ENCODE data around the gene SGTA.

SGTA gene

DNA sequence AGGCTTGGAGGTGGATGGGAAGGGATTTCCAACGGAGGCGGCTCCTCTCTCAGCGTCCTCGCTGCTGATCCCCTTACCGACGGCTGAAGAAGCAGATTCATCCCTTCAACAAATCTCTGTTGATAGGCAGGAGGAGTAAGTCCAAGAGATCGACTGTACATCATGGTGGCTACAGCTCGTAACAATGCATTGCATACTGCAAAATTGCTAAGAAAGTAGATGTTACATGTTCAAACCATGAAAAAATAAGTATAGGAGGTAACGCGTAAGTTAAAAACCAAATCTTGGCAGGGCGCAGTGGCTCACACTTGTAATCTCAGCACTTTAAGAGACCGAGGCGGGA is 42.8 kb downstream of the SGTA start:
- DNase-seq (no peak), ATAC-seq (no peak)
- Mint-ChIP-seq H3K4me3 (peak overlapping the region; percentile 92), H3K27ac (no peak overlapping the region), H3K4me1 (peaks cover 13% of the 10 kb centered on the region), H3K36me3 (ENCODE audit: low read depth) (peaks cover 23% of the 10 kb centered on the region), H3K27me3 (peaks cover 3% of the 10 kb centered on the region), H3K9me3 (no peaks in the 10 kb centered on the region)

DNA sequence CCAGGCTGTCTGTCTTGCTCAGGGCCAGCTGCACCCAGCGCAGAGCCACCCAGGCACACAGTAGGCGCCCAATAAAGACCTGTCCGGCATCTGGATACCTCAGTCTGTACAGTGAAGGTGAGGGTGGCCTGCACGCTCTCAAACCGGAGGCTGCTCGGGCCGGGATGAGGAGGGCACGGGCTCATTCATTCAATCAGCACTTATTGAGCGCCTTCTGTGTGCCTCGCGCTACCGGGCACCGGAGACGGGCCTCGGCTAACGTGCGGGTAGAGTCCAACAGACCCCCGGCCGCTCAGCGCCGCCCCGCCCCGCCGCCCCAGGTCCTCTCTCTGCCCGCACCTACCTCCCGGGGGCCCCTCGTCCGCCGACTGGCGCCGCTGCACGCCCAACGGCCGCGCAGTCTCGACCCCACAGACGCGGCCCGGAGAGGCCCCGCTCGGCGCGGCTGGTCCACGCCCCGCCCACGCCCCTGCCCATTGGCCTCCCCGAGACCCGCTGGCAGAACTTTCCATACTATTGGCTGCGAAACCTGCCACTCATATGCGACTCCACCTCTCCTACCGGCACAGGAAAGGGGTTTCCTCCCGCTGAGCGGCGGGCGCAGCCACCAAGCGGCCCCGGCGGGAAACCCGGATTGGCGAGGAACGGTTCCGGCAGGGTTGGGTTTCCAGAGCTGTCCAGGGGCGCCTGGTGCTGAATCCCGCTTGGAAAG is 43.3 kb downstream of the SGTA start, which contains the start of gene SLC39A3:
Gene SLC39A3, minus strand, starts transcription at position 416 of the 712 bp plus-strand sequence. CDS start 2,760 bp downstream, outside the sequence.
- Mint-ChIP-seq H3K4me1 (peaks cover 13% of the 10 kb centered on the region), H3K9me3 (no peaks in the 10 kb centered on the region), H3K4me3 (peak within 1 kb of the TSS; percentile 92), H3K36me3 (ENCODE audit: low read depth) (peaks cover 27% of the 10 kb centered on the region), H3K27ac (peak within 1 kb of the TSS; percentile 84), H3K27me3 (peaks cover 3% of the 10 kb centered on the region)
- DNase-seq (peak; percentile 99), ATAC-seq (peak; percentile 97)

DNA sequence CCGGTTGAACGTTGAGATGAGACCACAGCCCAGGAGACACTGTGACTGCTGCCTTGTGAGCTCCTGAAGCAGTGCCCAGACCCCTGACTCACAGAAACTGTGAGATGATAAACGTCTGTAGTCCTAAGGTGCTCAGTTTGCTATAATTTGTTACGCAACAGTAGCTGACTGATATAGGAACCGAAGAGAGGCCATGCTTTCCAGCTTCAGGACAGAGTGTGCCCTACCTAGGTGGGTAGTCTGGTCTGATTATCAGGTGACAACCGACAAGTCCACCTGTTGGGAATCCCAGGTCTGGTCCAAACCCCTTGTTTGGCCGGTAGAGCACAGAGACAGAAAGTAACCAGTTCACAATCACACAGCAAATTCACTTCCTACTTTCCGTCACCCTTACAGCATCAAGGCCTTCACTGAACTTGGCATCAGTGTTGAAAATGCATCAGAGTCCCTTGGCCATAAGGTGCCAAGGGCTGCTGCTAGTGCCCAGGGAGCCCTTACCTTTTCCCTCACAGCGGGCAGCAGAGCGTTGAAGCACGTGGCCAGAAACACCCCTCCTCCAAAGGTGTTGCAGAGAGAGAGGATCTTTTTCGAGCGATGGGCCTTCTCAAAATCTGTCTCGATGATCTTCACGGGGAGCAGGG is 46.4 kb downstream of the SGTA start:
- peaks cover 13% of the 10 kb centered on the region for H3K4me1 Mint-ChIP-seq
- H3K27me3 Mint-ChIP-seq: peaks cover under 1% of the 10 kb centered on the region
- H3K9me3 Mint-ChIP-seq: no peaks in the 10 kb centered on the region
- H3K4me3 Mint-ChIP-seq: no peak overlapping the region
- peaks cover 28% of the 10 kb centered on the region for H3K36me3 Mint-ChIP-seq (ENCODE audit: low read depth)
- DNase-seq (no peak), ATAC-seq (no peak)
- H3K27ac Mint-ChIP-seq: no peak overlapping the region

DNA sequence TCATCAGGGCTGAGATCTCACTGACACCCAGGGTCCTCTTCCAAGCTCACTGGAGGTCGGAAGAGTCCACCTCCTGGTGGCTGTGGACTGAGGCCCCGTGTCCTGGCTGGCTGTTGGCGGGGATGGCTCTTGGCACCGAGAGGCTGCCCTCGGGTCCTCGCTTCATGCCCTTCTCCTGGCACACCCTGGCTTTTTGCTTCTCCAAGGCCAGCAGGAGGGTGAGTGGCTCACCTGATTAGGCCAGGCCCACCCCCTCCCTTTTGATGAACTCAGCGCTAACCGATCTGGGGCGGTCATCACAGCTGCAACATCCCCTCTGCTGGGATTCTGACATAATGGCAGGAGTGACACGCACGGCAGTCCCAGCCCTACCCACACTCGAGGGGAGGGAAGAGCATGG is 47.7 kb downstream of the SGTA start:
- Mint-ChIP-seq H3K27me3 (no peaks in the 10 kb centered on the region), H3K9me3 (no peaks in the 10 kb centered on the region), H3K36me3 (ENCODE audit: low read depth) (peaks cover 28% of the 10 kb centered on the region), H3K27ac (no peak overlapping the region), H3K4me1 (peaks cover 13% of the 10 kb centered on the region), H3K4me3 (no peak overlapping the region)
- ATAC-seq (no peak), DNase-seq (no peak)

DNA sequence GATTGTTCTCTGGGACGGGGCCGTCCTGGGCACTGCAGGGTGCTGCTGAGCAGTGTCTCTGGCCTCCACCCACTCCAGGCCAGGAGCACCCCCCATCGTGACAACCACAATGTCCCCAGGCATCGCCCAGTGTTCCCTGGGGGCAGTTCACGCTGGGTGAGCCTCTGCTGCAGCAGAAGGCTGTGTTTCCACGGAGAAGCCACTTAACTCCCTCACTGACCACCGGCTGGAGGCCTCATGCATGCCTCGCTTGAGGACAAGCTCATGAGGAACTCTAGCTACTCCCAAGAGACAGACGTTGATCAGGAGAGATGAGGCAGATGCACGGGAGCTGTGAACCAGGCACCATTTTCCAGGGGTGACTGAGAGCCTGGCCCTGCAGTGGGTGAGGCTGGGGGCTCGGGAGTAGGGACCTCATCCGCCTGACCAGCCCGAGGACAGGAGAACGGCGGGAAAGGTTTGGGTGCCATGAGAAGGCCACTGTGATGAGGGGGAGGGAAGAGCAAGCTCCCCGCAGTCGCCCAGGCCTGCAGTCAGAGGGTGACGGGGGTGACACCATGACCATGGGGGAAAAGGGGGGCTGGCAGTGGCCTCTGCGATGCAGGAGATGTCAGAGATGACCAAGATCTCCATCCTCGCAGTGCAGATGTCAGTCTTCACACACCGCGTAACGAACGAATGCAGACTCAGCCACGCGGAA is 48.3 kb downstream of the SGTA start:
- Mint-ChIP-seq H3K36me3 (ENCODE audit: low read depth) (peaks cover 28% of the 10 kb centered on the region), H3K4me3 (no peak overlapping the region), H3K27me3 (no peaks in the 10 kb centered on the region), H3K9me3 (no peaks in the 10 kb centered on the region), H3K4me1 (peaks cover 9% of the 10 kb centered on the region), H3K27ac (no peak overlapping the region)
- no peak for DNase-seq
- ATAC-seq: no peak

DNA sequence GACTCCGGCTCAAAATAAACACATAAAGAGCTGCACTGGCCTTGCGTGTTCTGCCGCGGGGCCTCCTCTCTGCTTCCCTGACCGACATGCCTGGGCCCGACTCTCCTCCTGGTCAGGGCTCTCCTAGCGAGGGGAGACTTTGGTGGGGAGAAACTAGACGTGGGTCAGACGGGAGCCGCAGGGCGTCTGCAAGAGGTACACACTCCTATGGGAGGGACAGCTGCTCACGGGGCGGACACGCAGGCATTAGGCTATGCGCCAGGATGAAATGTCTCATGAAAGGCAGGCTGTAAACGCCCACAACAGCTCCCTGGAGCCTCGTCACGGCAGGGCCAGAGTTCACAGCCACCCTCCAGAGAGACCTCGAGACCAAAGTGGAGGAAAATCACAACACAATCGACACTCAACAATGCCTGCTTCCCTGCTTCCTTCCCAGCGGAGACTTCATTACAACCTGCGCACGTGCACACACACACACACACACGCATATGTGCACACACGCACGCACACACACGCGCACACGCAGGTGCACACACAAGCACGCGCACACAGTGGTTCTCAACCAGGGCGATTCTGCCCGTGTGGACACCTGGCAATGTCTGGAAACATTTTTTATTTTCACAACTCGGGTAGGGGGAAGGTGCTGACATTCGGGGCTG is 49.0 kb downstream of the SGTA start:
- no peaks in the 10 kb centered on the region for H3K9me3 Mint-ChIP-seq
- no peaks in the 10 kb centered on the region for H3K27me3 Mint-ChIP-seq
- H3K36me3 Mint-ChIP-seq (ENCODE audit: low read depth): peaks cover 24% of the 10 kb centered on the region
- H3K27ac Mint-ChIP-seq: no peak overlapping the region
- no peak overlapping the region for H3K4me3 Mint-ChIP-seq
- DNase-seq: no peak
- H3K4me1 Mint-ChIP-seq: peaks cover 6% of the 10 kb centered on the region
- no peak for ATAC-seq

DNA sequence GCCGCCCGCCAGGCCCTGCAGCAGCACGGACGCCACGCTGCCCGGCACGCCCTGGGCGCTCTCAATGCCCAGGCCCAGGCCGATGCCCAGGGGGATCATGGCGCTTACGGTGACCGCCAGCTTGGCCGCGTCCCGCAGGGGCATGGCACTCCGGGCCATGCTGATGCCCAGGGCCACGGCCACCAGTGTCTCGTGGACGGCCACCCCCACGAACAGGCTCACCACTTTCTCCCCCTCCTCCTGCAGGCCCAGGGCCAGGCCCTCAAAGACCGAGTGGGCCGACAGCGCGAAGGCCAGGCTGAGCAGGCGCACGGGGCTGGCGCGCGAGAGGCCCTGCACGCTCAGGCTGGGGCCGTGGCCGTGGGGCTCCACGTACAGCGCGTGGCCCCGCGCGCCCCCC is 50.2 kb downstream of the SGTA start:
- no peaks in the 10 kb centered on the region for H3K9me3 Mint-ChIP-seq
- no peak for DNase-seq
- no peak overlapping the region for H3K4me3 Mint-ChIP-seq
- no peaks in the 10 kb centered on the region for H3K4me1 Mint-ChIP-seq
- no peaks in the 10 kb centered on the region for H3K27me3 Mint-ChIP-seq
- H3K36me3 Mint-ChIP-seq (ENCODE audit: low read depth): peaks cover 18% of the 10 kb centered on the region
- no peak overlapping the region for H3K27ac Mint-ChIP-seq
- ATAC-seq: no peak

DNA sequence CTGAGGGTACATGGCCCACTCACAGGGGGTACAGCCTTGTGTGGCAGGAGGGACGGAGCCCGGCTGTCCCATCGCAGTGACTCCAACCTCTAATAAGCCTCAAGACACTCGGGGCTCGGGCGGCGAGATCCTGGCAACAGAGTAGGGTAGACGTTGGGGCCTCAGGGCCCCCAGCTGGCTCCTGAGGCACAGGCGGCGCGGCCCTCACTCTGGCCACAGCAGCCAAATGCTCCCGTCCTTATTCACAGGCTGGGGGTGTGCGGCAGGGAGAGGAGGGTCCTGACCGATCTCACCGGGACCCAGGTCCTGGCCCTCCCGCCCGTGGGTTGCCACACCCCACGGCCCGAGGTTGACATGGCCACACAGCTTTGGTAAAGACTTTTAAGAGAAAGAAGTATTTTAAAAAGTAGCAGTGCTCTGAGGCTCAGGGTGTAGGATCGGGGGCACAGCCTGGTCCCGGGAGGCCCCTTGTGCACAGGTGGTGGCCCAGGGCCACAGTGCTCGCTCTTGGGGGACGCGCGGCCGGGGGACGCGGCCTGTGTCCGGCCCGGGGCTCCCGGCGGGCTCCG is 50.8 kb downstream of the SGTA start:
- no peak for DNase-seq
- no peaks in the 10 kb centered on the region for H3K4me1 Mint-ChIP-seq
- no peak for ATAC-seq
- H3K27me3 Mint-ChIP-seq: no peaks in the 10 kb centered on the region
- H3K4me3 Mint-ChIP-seq: no peak overlapping the region
- peaks cover 18% of the 10 kb centered on the region for H3K36me3 Mint-ChIP-seq (ENCODE audit: low read depth)
- no peak overlapping the region for H3K27ac Mint-ChIP-seq
- no peaks in the 10 kb centered on the region for H3K9me3 Mint-ChIP-seq

DNA sequence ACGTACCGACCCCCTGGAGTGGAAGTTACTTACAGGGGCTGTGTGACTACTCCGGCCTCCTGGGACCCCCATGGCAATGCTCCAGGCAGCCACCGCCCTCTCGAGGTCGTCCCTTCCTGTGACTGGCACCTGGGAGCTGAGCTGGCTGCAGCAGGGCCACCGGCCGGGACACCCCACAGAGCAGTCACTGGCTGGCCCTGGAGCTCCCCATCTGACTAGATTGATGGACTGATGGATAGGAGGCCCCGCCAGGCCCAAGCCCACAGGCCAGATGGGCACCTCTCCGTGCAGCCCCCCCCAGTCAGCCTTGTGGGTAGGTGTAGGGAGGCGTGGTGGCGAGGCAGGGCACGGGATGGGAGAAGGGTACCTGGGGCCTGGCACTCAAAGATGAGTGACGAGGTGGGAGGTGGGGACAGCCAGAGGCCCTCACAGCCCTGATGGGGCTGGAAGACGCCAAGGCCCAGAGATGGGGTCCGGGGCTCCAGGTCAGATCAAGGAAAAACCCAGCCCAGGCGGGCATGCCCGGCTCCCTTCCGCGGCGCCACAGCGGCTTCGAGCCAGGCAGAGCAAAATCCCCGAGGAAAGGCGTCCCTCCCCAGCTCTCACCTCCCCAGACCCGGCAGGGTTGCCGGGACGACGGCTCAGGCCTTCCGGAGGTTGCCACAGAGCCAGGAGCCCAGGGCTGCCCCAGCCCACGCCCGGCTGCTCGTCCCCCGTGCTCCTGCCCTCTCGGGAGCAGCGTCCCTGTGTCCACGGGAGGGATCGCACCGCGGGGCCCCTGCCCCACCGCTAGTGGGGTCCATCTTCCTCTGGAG is 51.7 kb downstream of the SGTA start:
- Mint-ChIP-seq H3K4me3 (no peak overlapping the region), H3K36me3 (ENCODE audit: low read depth) (peaks cover 10% of the 10 kb centered on the region), H3K27ac (no peak overlapping the region), H3K4me1 (peaks cover 3% of the 10 kb centered on the region), H3K9me3 (no peaks in the 10 kb centered on the region), H3K27me3 (peaks cover 2% of the 10 kb centered on the region)
- ATAC-seq (no peak), DNase-seq (no peak)

DNA sequence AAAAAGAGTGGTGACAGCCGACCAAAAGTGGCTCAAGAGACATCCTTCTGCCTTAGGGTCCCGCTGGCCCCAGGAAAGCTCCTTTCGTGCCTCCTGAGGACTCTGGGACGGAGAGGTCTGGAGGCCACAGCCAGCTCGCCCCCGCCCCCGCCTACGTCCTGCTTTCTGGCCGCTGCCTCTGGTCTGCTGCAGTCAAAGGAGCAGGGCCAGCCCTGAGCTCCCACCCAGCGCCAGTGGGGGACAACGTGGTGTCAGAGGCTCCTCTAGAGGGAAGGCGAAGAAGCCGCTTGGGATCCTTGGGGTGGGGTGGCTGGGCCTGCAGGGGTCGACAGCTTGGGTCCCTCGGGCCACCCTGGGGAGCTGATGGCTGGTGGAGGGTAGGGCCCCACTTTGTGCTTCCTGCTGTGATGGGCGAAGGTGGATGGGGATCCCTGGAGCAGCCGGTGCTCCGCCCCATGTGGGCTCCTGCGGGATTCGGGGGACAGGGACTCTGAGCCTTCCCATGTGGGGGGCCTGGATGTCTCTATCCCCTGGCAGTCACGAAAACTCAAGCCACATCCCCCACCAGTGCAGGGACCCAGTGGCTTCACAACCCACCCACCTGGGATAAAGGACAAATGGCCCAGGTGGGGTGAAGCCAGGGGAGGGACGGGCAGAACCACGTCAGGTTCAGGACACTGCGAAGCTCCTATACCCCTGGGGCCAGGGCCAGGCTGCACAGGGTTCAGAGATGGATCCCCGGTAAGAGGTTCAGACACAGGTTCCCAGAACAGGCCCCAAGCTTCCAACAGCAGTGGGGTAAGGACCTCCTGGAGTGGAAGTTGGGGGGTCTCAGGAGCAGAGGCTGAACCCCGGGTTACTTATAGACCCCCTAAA is 52.9 kb downstream of the SGTA start:
- Mint-ChIP-seq H3K27ac (no peak overlapping the region), H3K4me3 (no peak overlapping the region), H3K36me3 (ENCODE audit: low read depth) (peaks cover 4% of the 10 kb centered on the region), H3K4me1 (peaks cover 3% of the 10 kb centered on the region), H3K9me3 (no peaks in the 10 kb centered on the region), H3K27me3 (peaks cover 2% of the 10 kb centered on the region)
- DNase-seq (no peak), ATAC-seq (no peak)

DNA sequence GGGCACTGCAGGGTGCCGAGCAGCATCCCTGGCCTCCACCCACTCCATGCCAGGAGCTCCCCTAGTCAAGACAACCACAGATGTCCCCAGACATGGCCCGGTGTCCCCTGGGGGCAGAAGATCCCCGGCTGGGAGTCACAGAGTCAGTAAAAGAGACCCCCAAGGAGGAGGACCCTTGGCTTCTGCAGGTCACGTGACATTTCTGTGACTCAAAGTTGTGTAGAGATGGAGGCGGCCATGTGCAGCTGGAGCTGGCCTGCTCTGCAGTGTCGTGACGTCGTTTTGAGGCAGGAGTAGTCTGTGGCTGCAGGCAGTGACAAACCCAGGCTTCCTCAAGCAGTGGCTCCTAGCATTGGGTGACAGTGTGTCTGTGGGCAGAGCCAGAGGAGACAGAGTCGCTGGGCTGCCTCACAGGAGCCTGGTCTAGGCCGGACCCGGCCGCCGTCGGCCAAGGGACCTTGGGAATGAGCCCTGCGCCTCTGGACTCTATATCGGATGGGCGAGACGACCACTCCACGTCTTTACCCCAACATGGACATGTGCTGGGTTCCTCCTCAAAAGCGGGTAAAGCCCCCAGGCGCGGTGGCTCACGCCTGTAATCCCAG is 54.2 kb downstream of the SGTA start:
- ATAC-seq (no peak), DNase-seq (no peak)
- no peak overlapping the region for H3K4me3 Mint-ChIP-seq
- peaks cover 6% of the 10 kb centered on the region for H3K27me3 Mint-ChIP-seq
- peaks cover 3% of the 10 kb centered on the region for H3K4me1 Mint-ChIP-seq
- H3K9me3 Mint-ChIP-seq: no peaks in the 10 kb centered on the region
- H3K36me3 Mint-ChIP-seq (ENCODE audit: low read depth): no peaks in the 10 kb centered on the region
- no peak overlapping the region for H3K27ac Mint-ChIP-seq

DNA sequence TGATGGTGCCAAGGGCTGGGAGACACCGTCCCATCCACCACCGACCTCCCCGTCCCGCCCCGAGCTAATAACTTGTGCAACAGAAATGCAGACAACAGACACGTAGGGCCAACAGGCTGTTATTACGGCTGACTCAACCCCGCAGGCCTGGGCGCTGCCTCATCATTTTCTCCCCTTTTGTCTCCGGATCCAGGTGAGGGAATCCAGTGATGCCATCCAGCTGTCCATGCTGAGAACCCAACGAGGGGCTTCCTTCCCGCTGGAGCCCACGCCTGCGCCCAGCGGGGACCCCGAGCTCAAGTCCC is 55.5 kb downstream of the SGTA start:
- Mint-ChIP-seq H3K27me3 (peaks cover 6% of the 10 kb centered on the region), H3K27ac (no peak overlapping the region), H3K4me1 (peaks cover 3% of the 10 kb centered on the region), H3K4me3 (no peak overlapping the region), H3K36me3 (ENCODE audit: low read depth) (no peaks in the 10 kb centered on the region), H3K9me3 (no peaks in the 10 kb centered on the region)
- no peak for DNase-seq
- ATAC-seq: no peak
